Measurements from ENCODE around the gene DCHS1.

DNA sequence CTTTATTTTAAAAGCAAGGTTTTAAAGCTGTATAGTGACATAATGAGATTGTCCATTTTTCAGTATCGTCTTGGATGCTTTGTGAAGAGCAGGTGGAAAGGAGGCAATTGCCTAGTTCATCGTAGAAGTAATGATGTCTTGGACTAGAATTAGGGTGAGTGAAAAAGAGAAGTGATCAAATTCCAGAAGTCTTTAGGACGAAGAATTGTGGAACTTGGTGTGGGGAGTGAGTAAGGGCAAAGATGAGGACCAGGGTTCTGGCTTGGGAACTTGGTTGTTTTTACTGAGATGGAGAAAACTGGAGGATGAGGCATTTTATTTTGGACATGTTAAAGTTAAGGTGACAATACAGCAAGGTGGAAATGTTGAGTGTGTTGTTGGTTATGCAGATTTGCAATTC is 50.8 kb downstream of the DCHS1 start:
- no peak for TF ChIP-seq SP2 (CRISPR knock-in tag; IDR thresholded peaks at IDR 0.05)
- TF ChIP-seq, protein P1, sequence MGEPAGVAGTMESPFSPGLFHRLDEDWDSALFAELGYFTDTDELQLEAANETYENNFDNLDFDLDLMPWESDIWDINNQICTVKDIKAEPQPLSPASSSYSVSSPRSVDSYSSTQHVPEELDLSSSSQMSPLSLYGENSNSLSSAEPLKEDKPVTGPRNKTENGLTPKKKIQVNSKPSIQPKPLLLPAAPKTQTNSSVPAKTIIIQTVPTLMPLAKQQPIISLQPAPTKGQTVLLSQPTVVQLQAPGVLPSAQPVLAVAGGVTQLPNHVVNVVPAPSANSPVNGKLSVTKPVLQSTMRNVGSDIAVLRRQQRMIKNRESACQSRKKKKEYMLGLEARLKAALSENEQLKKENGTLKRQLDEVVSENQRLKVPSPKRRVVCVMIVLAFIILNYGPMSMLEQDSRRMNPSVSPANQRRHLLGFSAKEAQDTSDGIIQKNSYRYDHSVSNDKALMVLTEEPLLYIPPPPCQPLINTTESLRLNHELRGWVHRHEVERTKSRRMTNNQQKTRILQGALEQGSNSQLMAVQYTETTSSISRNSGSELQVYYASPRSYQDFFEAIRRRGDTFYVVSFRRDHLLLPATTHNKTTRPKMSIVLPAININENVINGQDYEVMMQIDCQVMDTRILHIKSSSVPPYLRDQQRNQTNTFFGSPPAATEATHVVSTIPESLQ (CRISPR knock-in tag; conservative IDR thresholded peaks at IDR 0.05) = no peak
- no peak for TF ChIP-seq GABPB1 (CRISPR knock-in tag; IDR thresholded peaks at IDR 0.05)
- no peak for TF ChIP-seq LCORL (IDR thresholded peaks at IDR 0.05)
- TF ChIP-seq LCORL (CRISPR knock-in tag; IDR thresholded peaks at IDR 0.05) = no peak
- TF ChIP-seq PHF8 (CRISPR knock-in tag; IDR thresholded peaks at IDR 0.05) = no peak
- no peak for TF ChIP-seq ZNF576 (CRISPR knock-in tag; IDR thresholded peaks at IDR 0.05)
- TF ChIP-seq GABPA (IDR thresholded peaks at IDR 0.05; ENCODE audit: low read depth, low read length) = no peak
- TF ChIP-seq GABPA (CRISPR knock-in tag; IDR thresholded peaks at IDR 0.05; ENCODE audit: low read depth) = no peak
- TF ChIP-seq TAF1 (CRISPR knock-in tag; IDR thresholded peaks at IDR 0.05) = no peak
- TF ChIP-seq, protein P2, sequence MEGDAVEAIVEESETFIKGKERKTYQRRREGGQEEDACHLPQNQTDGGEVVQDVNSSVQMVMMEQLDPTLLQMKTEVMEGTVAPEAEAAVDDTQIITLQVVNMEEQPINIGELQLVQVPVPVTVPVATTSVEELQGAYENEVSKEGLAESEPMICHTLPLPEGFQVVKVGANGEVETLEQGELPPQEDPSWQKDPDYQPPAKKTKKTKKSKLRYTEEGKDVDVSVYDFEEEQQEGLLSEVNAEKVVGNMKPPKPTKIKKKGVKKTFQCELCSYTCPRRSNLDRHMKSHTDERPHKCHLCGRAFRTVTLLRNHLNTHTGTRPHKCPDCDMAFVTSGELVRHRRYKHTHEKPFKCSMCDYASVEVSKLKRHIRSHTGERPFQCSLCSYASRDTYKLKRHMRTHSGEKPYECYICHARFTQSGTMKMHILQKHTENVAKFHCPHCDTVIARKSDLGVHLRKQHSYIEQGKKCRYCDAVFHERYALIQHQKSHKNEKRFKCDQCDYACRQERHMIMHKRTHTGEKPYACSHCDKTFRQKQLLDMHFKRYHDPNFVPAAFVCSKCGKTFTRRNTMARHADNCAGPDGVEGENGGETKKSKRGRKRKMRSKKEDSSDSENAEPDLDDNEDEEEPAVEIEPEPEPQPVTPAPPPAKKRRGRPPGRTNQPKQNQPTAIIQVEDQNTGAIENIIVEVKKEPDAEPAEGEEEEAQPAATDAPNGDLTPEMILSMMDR (CRISPR knock-in tag; IDR thresholded peaks at IDR 0.05) = no peak
